DMS79 (cell line): ENCODE measurements around the gene FBLL1.
"Not testable (repeated sequence)": the region's sequence is repeated elsewhere in the genome, so short reads cannot be mapped to it uniquely, and the experiment has no call there.

Source experiments
- DNase-seq: peaks from one replicate; lab custom pipeline; 2025; lab: John Stamatoyannopoulos, UW

FBLL1 gene

GRCh38 chr5:168553377-168554130, 24.4 kb downstream of the FBLL1 start:
- DNase-seq = no peak

DNA sequence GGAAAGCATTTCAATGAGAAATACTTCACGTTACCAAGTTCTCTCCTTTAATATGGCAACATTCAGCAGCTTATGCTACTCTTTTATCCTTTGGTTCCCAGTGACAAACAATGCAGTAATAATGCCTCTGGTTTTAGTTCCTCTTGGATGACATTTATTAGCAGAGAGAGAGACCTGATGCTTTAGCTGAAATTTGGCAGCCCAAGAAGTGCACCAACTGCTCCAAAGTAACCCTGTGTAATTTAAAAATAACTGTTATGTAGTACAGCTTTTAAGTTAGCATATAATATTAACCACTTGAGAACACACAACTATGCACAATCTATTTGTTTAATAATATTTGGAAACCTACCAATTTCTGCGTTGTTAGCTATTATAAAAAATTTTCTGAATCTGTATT, 28.3 kb downstream of the FBLL1 start:
- DNase-seq = no peak

DNA sequence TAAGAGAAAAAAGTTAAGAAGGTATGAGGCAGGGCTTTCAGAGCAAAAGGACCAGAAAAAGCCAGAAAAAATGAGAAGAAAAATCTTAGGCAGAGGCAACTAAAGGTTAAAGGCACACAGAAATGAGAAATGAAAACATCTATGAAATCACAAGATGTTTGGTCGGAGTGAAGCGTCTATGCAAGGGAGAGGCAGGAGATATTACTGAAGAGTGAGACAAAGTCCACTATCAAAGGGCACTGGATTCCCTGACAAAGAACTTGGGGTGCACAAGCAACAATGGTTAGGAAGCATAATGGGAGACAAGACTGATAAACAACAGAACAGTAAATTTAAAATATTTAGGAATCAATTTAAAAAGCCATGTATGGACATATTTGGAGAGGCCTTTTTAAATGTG, 33.2 kb downstream of the FBLL1 start:
- no peak for DNase-seq

- DNase-seq = no peak
Measured at GRCh38 chr5:168563959-168564358, 34.9 kb downstream of the FBLL1 start.

- DNase-seq = no peak
Measured at GRCh38 chr5:168568738-168569137, 39.6 kb downstream of the FBLL1 start.

- no peak for DNase-seq
Measured at GRCh38 chr5:168570490-168571328, 41.6 kb downstream of the FBLL1 start.

GRCh38 chr5:168573663-168574062, 44.6 kb downstream of the FBLL1 start:
- not testable (repeated sequence) for DNase-seq

GRCh38 chr5:168574156-168574555, 45.1 kb downstream of the FBLL1 start:
- DNase-seq = not testable (repeated sequence)

DNA sequence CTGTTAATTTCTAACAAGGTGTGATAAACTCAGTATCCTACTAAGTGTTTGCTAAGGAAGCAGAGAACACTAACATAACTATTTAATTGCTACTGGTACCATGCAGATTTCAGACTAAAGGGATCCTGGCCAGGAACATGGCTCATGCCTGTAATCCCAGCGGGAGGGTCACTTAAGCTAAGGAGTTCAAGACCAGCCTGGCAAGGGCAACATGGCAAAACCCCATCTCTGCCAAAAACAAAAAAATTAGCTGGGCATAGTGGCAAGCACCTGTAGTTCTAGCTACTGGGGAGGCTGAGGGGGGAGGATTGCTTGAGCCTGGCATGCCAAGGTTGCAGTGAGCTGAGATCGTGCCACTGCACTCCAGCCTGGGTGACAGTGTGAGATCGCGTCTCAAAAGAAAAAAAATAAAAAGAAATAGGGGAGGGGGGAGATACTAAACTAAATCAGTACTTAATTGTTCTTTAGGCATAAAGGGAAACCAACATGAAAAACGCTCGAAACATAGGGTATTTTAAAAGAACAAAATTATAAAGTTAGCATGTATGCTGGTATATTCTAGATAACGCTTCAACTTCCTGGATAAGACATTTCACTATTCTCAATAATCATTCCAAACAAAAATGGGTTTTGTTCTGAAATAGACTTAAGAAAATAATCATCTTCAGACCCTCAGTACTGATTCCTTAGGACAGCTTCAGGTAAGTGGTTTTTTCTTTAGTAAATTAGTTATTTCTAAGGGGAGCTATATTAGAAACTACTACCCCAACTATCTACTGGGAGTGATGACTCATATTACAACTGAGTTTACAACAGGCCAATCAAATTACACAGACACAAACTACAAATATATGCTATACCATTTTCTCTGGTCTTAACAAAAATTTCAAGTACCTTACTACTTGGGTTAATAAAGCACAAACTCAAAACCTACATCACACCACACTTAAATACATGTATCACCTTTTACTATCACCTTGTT, 46.6 kb downstream of the FBLL1 start:
- DNase-seq = peak; percentile 71

- no peak for DNase-seq
Measured at GRCh38 chr5:168578006-168578405, 48.9 kb downstream of the FBLL1 start.

- peak; percentile 36 for DNase-seq
Measured at GRCh38 chr5:168578538-168579487, 49.7 kb downstream of the FBLL1 start, which contains the start of gene PANK3. TSS of gene PANK3 (minus strand) at chr5:168579368. CDS start at chr5:168579283, 85 bp downstream.

DNA sequence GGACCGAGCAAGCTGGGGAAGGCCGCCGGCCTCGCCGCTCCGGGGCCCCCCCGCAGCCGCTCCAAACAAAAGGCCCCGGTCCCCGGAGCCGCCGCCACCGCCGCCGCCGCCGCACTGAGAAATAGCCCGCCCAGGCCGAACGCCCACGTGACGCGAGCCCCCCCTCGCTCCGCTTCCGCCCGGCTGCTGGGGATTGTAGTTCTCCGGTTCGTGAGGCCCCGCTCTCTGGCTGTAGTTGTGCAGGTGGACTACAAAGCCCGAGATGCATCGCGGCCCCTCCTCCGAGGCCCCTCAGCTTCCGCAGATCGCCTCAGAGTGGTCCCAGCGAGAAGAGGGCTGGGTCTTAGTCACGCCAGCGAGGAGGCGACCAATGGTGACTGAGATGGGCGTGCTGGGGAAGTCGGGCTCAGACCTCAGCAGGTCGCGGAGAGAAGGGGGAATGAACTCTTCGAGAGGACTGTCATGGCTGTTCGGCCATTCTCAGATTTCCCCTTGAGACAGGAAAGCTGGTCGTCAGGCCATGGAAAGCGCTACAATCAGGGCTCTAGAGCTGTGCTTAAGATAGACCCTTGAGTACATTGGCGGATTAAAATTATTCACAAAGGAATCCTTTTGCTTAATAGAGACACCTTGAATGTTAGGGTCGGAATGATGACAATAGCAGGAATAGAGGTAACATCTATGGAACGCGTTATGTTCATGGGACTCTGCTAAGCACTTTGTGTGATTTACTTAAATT, 50.6 kb downstream of the FBLL1 start:
- peak; percentile 96 for DNase-seq

GRCh38 chr5:168580227-168580508, 51.1 kb downstream of the FBLL1 start:
- peak; percentile 13 for DNase-seq
